SK-N-SH (cell line): ENCODE results near the gene ZKSCAN5. TPM values are rescaled to one million over a fixed set of nuclear protein-coding genes. Genes with fewer than 3 reads are reported as not detected.

Source experiments
- CTCF ChIA-PET: fragments of 300-600, 350-600 bp; formaldehyde crosslinking; extraction: SDS; loops from one replicate; lab custom pipeline; 2021; lab: Yijun Ruan, JAX
- POLR2A ChIA-PET: fragments of 350-600 bp; sonication (Branson Sonifier 250); formaldehyde crosslinking; extraction: SDS; loops from one replicate; lab custom pipeline; 2020; ENCODE audit warnings: antibody characterized with exemption, inconsistent platforms; lab: Yijun Ruan, JAX
- DNase-seq: peaks from one replicate; pipeline ENCODE4 v3.0.0; 2012
- H2AFZ ChIP-seq: fragments of 200-600 bp; sonication (generic); 2 replicates; pipeline ENCODE4 v1.8.1; 2016; ENCODE audit warnings: antibody characterized with exemption, mild to moderate bottlenecking, low read depth
- H3F3A ChIP-seq: fragments of 200-600 bp; sonication (generic); replicated peaks from 2 replicates; pipeline ENCODE3; 2016; ENCODE audit warnings: antibody characterized with exemption, mild to moderate bottlenecking; ENCODE audit not compliant: insufficient read depth
- H3K27ac ChIP-seq, 2 experiments: fragments of 200-500 bp in 1 of 2; fragments of 200-600 bp in 1 of 2; sonication (Bioruptor generic) in 1 of 2; sonication (generic), shearing (Covaris generic) in 1 of 2; 2 replicates each; pipeline versions ENCODE4 v1.5.1 to v1.6.1; 2014 to 2016; ENCODE audit warnings: low read depth in 2 of 2, inconsistent platforms in 1 of 2, low read length in 1 of 2, mild to moderate bottlenecking in 1 of 2, mixed read lengths in 1 of 2
- H3K27me3 ChIP-seq: fragments of 200-600 bp; sonication (generic), shearing (Covaris generic); 2 replicates; pipeline ENCODE4 v1.6.1; 2016; ENCODE audit warnings: mixed run types; ENCODE audit not compliant: insufficient read depth
- H3K36me3 ChIP-seq, 2 experiments: fragments of 200-500 bp in 1 of 2; fragments of 200-600 bp in 1 of 2; sonication (Bioruptor generic) in 1 of 2; sonication (generic) in 1 of 2; replicated peaks in 1 of 2; 2 replicates each; pipeline versions ENCODE3 to v1.5.1; 2014 to 2016; ENCODE audit warnings: low read length in 1 of 2, mild to moderate bottlenecking in 1 of 2; ENCODE audit not compliant: insufficient read depth in 2 of 2, control insufficient read depth in 1 of 2
- H3K4me1 ChIP-seq, 2 experiments: fragments of 200-500 bp in 1 of 2; fragments of 200-600 bp in 1 of 2; sonication (Bioruptor generic) in 1 of 2; sonication (generic), shearing (Covaris generic) in 1 of 2; 2 replicates each; pipeline versions ENCODE4 v1.5.1 to v1.6.1; 2014 to 2016; ENCODE audit warnings: low read depth in 1 of 2, low read length in 1 of 2, mixed run types in 1 of 2; ENCODE audit not compliant: insufficient read depth in 2 of 2, control insufficient read depth in 1 of 2
- H3K4me2 ChIP-seq: fragments of 200-600 bp; sonication (generic), shearing (Covaris generic); 2 replicates; pipeline ENCODE4 v1.6.1; 2017; ENCODE audit warnings: mixed run types
- H3K4me3 ChIP-seq, 2 experiments: fragments of 200-500 bp in 1 of 2; fragments of 200-600 bp in 1 of 2; sonication (Bioruptor generic) in 1 of 2; sonication (generic), shearing (Covaris generic) in 1 of 2; 2 replicates each; pipeline versions ENCODE4 v1.5.1 to v1.8.1; 2014 to 2016; ENCODE audit warnings: low read depth in 2 of 2, inconsistent platforms in 1 of 2, low read length in 1 of 2, mild to moderate bottlenecking in 1 of 2, mixed read lengths in 1 of 2, moderate library complexity in 1 of 2
- H3K79me2 ChIP-seq: fragments of 200-600 bp; sonication (generic); 2 replicates; pipeline ENCODE4 v1.8.1; 2017; ENCODE audit warnings: mild to moderate bottlenecking; ENCODE audit not compliant: insufficient read depth
- H3K9ac ChIP-seq: fragments of 200-600 bp; sonication (generic); 2 replicates; pipeline ENCODE4 v1.6.1; 2017; ENCODE audit warnings: mixed run types
- H3K9me2 ChIP-seq: fragments of 200-600 bp; sonication (generic); 2 replicates; pipeline ENCODE4 v1.6.1; 2017; ENCODE audit warnings: mixed run types
- H3K9me3 ChIP-seq: fragments of 200-600 bp; sonication (generic); 2 replicates; pipeline ENCODE4 v1.6.1; 2017; ENCODE audit warnings: mixed run types, mild to moderate bottlenecking, moderate library complexity
- H4K20me1 ChIP-seq: fragments of 200-600 bp; sonication (generic); 2 replicates; pipeline ENCODE4 v1.6.1; 2017; ENCODE audit warnings: mild to moderate bottlenecking, mixed run types; ENCODE audit not compliant: insufficient read depth
- CHD2 ChIP-seq: fragments of 150-350 bp; IDR thresholded peaks from 2 replicates; pipeline ENCODE4 v1.6.1; 2018; ENCODE audit warnings: low read length; ENCODE audit not compliant: partially characterized antibody
- ELF1 ChIP-seq: IDR thresholded peaks from 2 replicates; pipeline ENCODE4 v1.4.0; 2012
- EP300 ChIP-seq, 2 experiments: IDR thresholded peaks; 2 replicates each; pipeline versions ENCODE4 v1.4.0 to v1.6.1; 2012; ENCODE audit warnings: borderline replicate concordance in 1 of 2, low read depth in 1 of 2, low read length in 1 of 2
- FOSL2 ChIP-seq: IDR thresholded peaks from 2 replicates; pipeline ENCODE4 v1.4.0; 2012; ENCODE audit warnings: low read depth, mild to moderate bottlenecking, moderate library complexity, borderline replicate concordance
- FOXJ3 ChIP-seq: sonication (generic); formaldehyde crosslinking; IDR thresholded peaks from 2 replicates; pipeline ENCODE4 v1.5.1; 2020; ENCODE audit warnings: mild to moderate bottlenecking, missing genetic modification reagents
- GABPA ChIP-seq: IDR thresholded peaks from 2 replicates; pipeline ENCODE4 v1.4.0; 2012; ENCODE audit warnings: low read depth, mild to moderate bottlenecking
- GATA2 ChIP-seq: sonication (generic); formaldehyde crosslinking; IDR thresholded peaks from 2 replicates; pipeline ENCODE4 v1.5.0; 2020; ENCODE audit warnings: mild to moderate bottlenecking, missing genetic modification reagents
- JUND ChIP-seq: IDR thresholded peaks from 2 replicates; pipeline ENCODE4 v1.4.0; 2012
- MEF2A ChIP-seq: IDR thresholded peaks from 2 replicates; pipeline ENCODE4 v1.4.0; 2012; ENCODE audit warnings: low read depth, borderline replicate concordance
- MXI1 ChIP-seq: IDR thresholded peaks from 2 replicates; pipeline ENCODE4 v1.6.1; 2012; ENCODE audit warnings: mild to moderate bottlenecking, low read depth, low read length, improper control_type of control experiment
- POLR2AphosphoS5 ChIP-seq: IDR thresholded peaks from 2 replicates; pipeline ENCODE4 v1.6.1; 2012; ENCODE audit warnings: low read depth, low read length
- RFX5 ChIP-seq: IDR thresholded peaks from 2 replicates; pipeline ENCODE4 v1.6.1; 2012; ENCODE audit warnings: mild to moderate bottlenecking, improper control_type of control experiment, low read length
- SIN3A ChIP-seq: IDR thresholded peaks from 2 replicates; pipeline ENCODE4 v1.6.1; 2012; ENCODE audit warnings: low read depth, mild to moderate bottlenecking, low read length, moderate library complexity, borderline replicate concordance
- SMC3 ChIP-seq: IDR thresholded peaks from 2 replicates; pipeline ENCODE4 v1.6.1; 2012; ENCODE audit warnings: low read depth, low read length, improper control_type of control experiment
- TAF1 ChIP-seq: IDR thresholded peaks from 2 replicates; pipeline ENCODE4 v1.6.1; 2012; ENCODE audit warnings: low read depth, mild to moderate bottlenecking, low read length, moderate library complexity, borderline replicate concordance
- TEAD4 ChIP-seq: IDR thresholded peaks from 2 replicates; pipeline ENCODE4 v1.4.0; 2012; ENCODE audit warnings: mild to moderate bottlenecking, borderline replicate concordance; ENCODE audit not compliant: insufficient read depth
- YY1 ChIP-seq: IDR thresholded peaks from 2 replicates; pipeline ENCODE4 v1.4.0; 2012; ENCODE audit warnings: low read depth, mild to moderate bottlenecking
- WGBS: methylation state at CpG from one replicate; pipeline ENCODE4 v1.1.6; 2017; ENCODE audit warnings: low lambda C conversion rate; 5-methylcytosine and 5-hydroxymethylcytosine counted together
- polyA plus RNA-seq, 3 experiments: library from polyadenylated mRNA; depleted of rRNA; stranded (reverse); fragments of >200 nt; gene quantifications; 2 replicates each; pipeline ENCODE4 v1.2.3, GENCODE V29; 2012
- TF ChIP-seq, protein P1 (sequence below): IDR thresholded peaks from 2 replicates; pipeline ENCODE4 v1.6.1; 2012; ENCODE audit warnings: mild to moderate bottlenecking, low read depth, low read length, moderate library complexity
- TF ChIP-seq, protein P2 (sequence below): IDR thresholded peaks from 2 replicates; pipeline ENCODE4 v1.4.0; 2012; ENCODE audit warnings: low read depth, borderline replicate concordance
- TF ChIP-seq, protein P3 (sequence below): fragments of 150-350 bp; IDR thresholded peaks from 2 replicates; pipeline ENCODE4 v1.6.1; 2016; ENCODE audit warnings: mild to moderate bottlenecking, low read depth, low read length

ZKSCAN5 gene
- polyA plus RNA-seq, 1 of the 3 experiments (the other 2 are of a cell fraction): 7.5 TPM

DNA sequence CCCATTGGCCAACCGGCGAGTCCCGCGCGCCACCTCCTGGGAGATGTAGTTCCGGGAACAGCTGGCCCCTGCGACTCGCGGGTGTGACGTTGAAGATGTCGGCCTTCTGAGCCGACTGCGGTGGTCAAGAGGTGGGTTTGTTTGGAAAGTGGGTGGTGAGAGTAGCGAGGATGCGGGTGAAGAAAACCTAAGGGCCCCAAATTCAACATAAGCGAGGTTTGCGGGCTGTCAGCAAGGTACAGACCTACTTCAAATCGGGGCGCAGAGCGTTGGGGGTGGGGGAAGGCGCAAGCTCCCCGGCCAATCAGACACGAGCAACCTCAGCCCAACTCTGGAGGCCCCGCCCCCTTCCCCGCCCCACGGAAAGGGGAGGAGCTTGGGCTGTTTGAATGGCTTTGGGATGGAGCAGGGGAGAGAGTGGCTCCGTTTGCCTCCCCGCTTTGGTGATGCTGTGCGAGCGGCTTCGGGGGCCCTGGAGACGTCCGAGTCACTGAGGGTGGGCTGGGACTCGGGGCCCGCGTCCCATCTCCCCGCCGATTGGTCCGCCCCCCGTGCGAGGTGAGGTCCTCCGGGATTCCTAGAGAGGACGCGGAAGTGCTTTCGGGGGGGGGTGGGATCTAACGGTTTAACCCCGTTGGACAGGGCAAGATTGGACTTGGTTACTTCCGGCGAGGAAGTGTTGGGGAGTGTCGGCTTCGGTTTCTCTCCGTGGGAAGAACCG is at the start of gene ZKSCAN5 (continued):
- TF ChIP-seq ELF1 (peak; percentile 99), EP300 (IDR thresholded peaks at IDR 0.05; ENCODE audit: borderline replicate concordance in 1 of 2, low read depth in 1 of 2, low read length in 1 of 2) (no peak), SIN3A (peak; percentile 80), FOXJ3 (0 out of 2 replicates have a peak, but pooled peaks have one; percentile 44), SMC3 (no peak), GATA2 (CRISPR knock-in tag) (no peak), CHD2 (peak; percentile 97)
- TF ChIP-seq, protein P1, sequence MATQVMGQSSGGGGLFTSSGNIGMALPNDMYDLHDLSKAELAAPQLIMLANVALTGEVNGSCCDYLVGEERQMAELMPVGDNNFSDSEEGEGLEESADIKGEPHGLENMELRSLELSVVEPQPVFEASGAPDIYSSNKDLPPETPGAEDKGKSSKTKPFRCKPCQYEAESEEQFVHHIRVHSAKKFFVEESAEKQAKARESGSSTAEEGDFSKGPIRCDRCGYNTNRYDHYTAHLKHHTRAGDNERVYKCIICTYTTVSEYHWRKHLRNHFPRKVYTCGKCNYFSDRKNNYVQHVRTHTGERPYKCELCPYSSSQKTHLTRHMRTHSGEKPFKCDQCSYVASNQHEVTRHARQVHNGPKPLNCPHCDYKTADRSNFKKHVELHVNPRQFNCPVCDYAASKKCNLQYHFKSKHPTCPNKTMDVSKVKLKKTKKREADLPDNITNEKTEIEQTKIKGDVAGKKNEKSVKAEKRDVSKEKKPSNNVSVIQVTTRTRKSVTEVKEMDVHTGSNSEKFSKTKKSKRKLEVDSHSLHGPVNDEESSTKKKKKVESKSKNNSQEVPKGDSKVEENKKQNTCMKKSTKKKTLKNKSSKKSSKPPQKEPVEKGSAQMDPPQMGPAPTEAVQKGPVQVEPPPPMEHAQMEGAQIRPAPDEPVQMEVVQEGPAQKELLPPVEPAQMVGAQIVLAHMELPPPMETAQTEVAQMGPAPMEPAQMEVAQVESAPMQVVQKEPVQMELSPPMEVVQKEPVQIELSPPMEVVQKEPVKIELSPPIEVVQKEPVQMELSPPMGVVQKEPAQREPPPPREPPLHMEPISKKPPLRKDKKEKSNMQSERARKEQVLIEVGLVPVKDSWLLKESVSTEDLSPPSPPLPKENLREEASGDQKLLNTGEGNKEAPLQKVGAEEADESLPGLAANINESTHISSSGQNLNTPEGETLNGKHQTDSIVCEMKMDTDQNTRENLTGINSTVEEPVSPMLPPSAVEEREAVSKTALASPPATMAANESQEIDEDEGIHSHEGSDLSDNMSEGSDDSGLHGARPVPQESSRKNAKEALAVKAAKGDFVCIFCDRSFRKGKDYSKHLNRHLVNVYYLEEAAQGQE: no peak

DNA sequence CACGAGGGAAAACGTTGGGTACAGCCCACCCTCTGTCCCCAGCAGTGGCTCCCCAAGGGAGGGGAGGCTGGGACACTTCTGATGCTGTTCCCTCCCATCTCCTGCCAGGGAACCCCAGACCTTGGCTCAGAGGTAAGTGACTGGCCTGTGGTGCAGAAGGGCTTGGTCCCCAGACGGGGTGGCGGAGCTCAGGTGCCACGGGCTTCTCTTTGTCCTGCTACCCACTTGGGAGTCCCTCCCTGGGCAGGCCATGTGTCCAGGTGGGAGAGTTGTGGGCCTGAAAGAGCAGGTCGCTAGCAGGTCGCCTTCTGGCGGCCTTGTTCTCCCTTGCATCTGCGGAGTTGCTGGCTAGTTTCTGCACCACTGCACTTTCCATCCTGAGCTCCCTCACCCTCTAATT is 48.6 kb upstream of the ZKSCAN5 start:
- peaks cover 0 to 2% of the 10 kb centered on the region in 2 experiments; a peak in 1 of 4 replicates for H3K4me1 ChIP-seq
- no peak overlapping the region for H3K4me2 ChIP-seq
- no peak overlapping the region for H2AFZ ChIP-seq
- no peak overlapping the region for H3K9ac ChIP-seq
- no peaks in the 10 kb centered on the region for H3K27me3 ChIP-seq
- CTCF ChIA-PET: interaction anchor here (0.9 to 1.3 kb wide), 2 partner anchors 10 to 16 kb away, joined by 3 to 5 read pairs; partner anchors contain the start of gene ATP5MF
- 83% methylated on average over 9 of the region's 9 CpGs for WGBS
- TF ChIP-seq GATA2 (CRISPR knock-in tag) (no peak), FOSL2 (no peak), MEF2A (no peak), POLR2AphosphoS5 (no peak), GABPA (no peak), RFX5 (no peak), SMC3 (no peak), YY1 (no peak), JUND (no peak), TEAD4 (no peak), MXI1 (no peak), TAF1 (no peak)
- TF ChIP-seq, protein P2, sequence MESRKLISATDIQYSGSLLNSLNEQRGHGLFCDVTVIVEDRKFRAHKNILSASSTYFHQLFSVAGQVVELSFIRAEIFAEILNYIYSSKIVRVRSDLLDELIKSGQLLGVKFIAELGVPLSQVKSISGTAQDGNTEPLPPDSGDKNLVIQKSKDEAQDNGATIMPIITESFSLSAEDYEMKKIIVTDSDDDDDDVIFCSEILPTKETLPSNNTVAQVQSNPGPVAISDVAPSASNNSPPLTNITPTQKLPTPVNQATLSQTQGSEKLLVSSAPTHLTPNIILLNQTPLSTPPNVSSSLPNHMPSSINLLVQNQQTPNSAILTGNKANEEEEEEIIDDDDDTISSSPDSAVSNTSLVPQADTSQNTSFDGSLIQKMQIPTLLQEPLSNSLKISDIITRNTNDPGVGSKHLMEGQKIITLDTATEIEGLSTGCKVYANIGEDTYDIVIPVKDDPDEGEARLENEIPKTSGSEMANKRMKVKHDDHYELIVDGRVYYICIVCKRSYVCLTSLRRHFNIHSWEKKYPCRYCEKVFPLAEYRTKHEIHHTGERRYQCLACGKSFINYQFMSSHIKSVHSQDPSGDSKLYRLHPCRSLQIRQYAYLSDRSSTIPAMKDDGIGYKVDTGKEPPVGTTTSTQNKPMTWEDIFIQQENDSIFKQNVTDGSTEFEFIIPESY: no peak
- TF ChIP-seq, protein P1: no peak
- TF ChIP-seq, protein P3, sequence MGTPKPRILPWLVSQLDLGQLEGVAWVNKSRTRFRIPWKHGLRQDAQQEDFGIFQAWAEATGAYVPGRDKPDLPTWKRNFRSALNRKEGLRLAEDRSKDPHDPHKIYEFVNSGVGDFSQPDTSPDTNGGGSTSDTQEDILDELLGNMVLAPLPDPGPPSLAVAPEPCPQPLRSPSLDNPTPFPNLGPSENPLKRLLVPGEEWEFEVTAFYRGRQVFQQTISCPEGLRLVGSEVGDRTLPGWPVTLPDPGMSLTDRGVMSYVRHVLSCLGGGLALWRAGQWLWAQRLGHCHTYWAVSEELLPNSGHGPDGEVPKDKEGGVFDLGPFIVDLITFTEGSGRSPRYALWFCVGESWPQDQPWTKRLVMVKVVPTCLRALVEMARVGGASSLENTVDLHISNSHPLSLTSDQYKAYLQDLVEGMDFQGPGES: no peak
- H3K4me3 ChIP-seq: no peak overlapping the region
- no peaks in the 10 kb centered on the region for H3K9me2 ChIP-seq
- H3K36me3 ChIP-seq: peaks cover 63 to 96% of the 10 kb centered on the region in 2 experiments
- peaks cover 37% of the 10 kb centered on the region for H3F3A ChIP-seq
- POLR2A ChIA-PET: interaction anchor here (0.9 to 1.3 kb wide), 2 partner anchors 15 to 18 kb away, joined by 3 to 4 read pairs; partner anchors contain the start of gene PTCD1
- no peak overlapping the region for H3K27ac ChIP-seq
- peaks cover 45% of the 10 kb centered on the region for H4K20me1 ChIP-seq
- H3K79me2 ChIP-seq: peaks cover 48% of the 10 kb centered on the region
- no peaks in the 10 kb centered on the region for H3K9me3 ChIP-seq
- peak; percentile 24 for DNase-seq
